Activated T-helper 1 cell treated with anti-CD3 and anti-CD28 coated beads, Interleukin-12 subunit alpha, Interleukin-12 subunit beta, Interleukin-2, Interleukin-4 antibody, amounts not matched to agents 30 ng/mL and 10 ng/mL and 1 ng/mL, durations not matched to agents 14 hours and 24 hours and 36 hours (primary cell): ENCODE results near the gene HNRNPA2B1. TPM values are rescaled to one million over a fixed set of nuclear protein-coding genes. Genes with fewer than 3 reads are reported as not detected.
"Not testable (repeated sequence)": the region's sequence is repeated elsewhere in the genome, so short reads cannot be mapped to it uniquely, and the experiment has no call there.

ENCODE experiments used
- DNase-seq: peaks from one replicate; pipeline ENCODE4 v3.0.0; 2021; ENCODE audit warnings: low spot score
- H3K27ac Mint-ChIP-seq: one replicate; pipeline ENCODE4 v1.8.0; 2021; ENCODE audit warnings: mild to moderate bottlenecking, mixed read lengths
- H3K27me3 Mint-ChIP-seq: one replicate; pipeline ENCODE4 v1.8.0; 2022; ENCODE audit warnings: mild to moderate bottlenecking, moderate library complexity, mixed read lengths; ENCODE audit not compliant: insufficient read depth
- H3K36me3 Mint-ChIP-seq: one replicate; pipeline ENCODE4 v1.8.0; 2021; ENCODE audit warnings: low read depth, mixed read lengths
- H3K4me1 Mint-ChIP-seq: one replicate; pipeline ENCODE4 v1.8.0; 2021; ENCODE audit warnings: low read depth, mixed read lengths
- H3K4me3 Mint-ChIP-seq: one replicate; pipeline ENCODE4 v1.8.0; 2021; ENCODE audit warnings: mild to moderate bottlenecking, moderate library complexity, mixed read lengths
- H3K9me3 Mint-ChIP-seq: one replicate; pipeline ENCODE4 v1.8.0; 2021; ENCODE audit warnings: mixed read lengths
- intact Hi-C: fragments of 100-400 bp; cut with micrococcal nuclease; formaldehyde crosslinking; loops from one replicate; pipeline ENCODE4 v1.15.1; 2024
- total RNA-seq: library from RNA; stranded (reverse); gene quantifications from 2 replicates; pipeline ENCODE4 v1.2.3, GENCODE V29; 2022

Gene HNRNPA2B1
- total RNA-seq, 1 donor from 2014 or later = 821 TPM

DNA sequence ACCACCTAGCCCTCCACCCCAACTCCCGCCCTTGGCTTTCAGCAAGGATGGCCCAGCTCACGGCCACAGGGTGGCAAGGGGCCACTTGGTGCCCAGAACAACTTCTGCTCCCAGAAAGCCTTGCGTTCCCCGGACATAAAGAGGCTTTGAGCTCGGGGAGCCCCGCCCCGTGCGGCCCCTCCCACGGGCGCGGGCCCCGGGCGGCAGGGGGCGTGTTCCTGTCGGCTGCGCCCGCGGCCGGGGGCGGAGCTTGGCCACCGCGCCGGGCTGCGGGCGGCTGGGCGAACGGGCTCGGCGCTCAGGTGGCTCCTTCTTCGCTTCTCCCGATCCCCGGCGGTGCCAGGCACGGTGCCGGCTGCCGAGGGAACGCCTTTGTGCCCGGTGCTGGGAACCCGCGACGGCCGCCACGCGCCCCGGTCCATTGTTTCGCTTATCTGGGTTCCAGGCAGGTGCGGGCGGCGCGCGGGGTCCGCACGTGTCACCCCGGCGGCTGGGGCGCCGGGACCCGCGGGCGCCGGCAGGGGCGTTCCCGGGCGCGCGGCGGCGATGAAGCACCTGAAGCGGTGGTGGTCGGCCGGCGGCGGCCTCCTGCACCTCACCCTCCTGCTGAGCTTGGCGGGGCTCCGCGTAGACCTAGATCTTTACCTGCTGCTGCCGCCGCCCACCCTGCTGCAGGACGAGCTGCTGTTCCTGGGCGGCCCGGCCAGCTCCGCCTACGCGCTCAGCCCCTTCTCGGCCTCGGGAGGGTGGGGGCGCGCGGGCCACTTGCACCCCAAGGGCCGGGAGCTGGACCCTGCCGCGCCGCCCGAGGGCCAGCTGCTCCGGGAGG, 48.4 kb downstream of the HNRNPA2B1 start, which contains the start of gene NFE2L3:
Gene NFE2L3, plus strand, starts transcription at position 246 of the 829 bp plus-strand sequence. Its CDS starts 301 bp downstream, at position 547.
- H3K4me1 Mint-ChIP-seq = peaks cover 60% of the 10 kb centered on the region
- H3K36me3 Mint-ChIP-seq = peaks cover 11% of the 10 kb centered on the region
- peaks cover 2% of the 10 kb centered on the region for H3K27me3 Mint-ChIP-seq

DNA sequence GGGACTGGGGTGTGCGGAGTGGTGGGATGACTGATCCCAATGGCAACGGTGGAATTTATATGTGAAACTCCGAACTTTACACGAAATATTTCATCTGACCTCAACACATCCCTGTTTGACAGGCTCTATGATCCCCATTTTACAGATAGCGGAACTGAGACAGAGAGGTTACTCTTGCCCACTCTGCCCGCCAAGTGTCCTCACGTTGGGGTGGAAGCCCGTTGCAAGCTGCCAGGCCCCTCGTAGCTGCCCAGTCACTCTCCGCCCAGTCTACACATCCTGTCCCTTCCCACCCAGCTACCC, 48.9 kb downstream of the HNRNPA2B1 start:
- DNase-seq = no peak
- intact Hi-C loops = loop anchor here (5.0 to 10.0 kb wide), 3 partner anchors 199 to 1883 kb away; partner anchors contain the start of gene SKAP2
- Mint-ChIP-seq H3K27ac (peak overlapping the region; percentile 96), H3K4me1 (peaks cover 56% of the 10 kb centered on the region), H3K4me3 (peak overlapping the region; percentile 84), H3K36me3 (peaks cover 11% of the 10 kb centered on the region), H3K9me3 (no peaks in the 10 kb centered on the region), H3K27me3 (peaks cover 2% of the 10 kb centered on the region)

More for the DNA sequence above, 48.4 kb downstream of the HNRNPA2B1 start, which contains the start of gene NFE2L3:
- peak; percentile 83 for DNase-seq
- intact Hi-C loops = loop anchor here (1.0 to 10.0 kb wide), 8 partner anchors 15 to 1883 kb away; partner anchors contain the start of gene SKAP2
- H3K9me3 Mint-ChIP-seq = no peaks in the 10 kb centered on the region
- H3K4me3 Mint-ChIP-seq = peak within 1 kb of the TSS; percentile 97
- H3K27ac Mint-ChIP-seq = peak within 1 kb of the TSS; percentile 97

DNA sequence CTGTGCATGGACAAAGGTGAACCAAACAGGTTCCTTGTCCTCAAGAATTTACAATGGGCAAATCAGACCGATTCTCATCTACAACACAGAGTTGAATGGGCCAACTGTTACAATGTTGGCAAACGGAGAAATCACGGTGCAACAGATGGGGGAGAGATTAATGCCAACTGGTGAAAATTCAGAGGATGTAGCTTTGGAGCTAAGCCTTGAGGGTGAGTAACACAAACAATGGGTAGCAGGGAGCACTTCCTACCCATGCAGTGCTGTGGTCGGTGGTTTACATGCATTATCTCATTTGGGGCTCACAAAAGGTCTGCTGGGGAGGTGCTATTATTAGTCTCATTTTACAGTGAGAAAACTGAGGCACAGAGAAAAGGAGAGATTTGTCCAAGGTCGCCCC, 49.5 kb downstream of the HNRNPA2B1 start:
- DNase-seq = no peak
- H3K9me3 Mint-ChIP-seq = no peaks in the 10 kb centered on the region
- peak overlapping the region; percentile 84 for H3K4me3 Mint-ChIP-seq
- peaks cover 9% of the 10 kb centered on the region for H3K36me3 Mint-ChIP-seq
- peaks cover 2% of the 10 kb centered on the region for H3K27me3 Mint-ChIP-seq
- peaks cover 51% of the 10 kb centered on the region for H3K4me1 Mint-ChIP-seq
- H3K27ac Mint-ChIP-seq = peak overlapping the region; percentile 96
- intact Hi-C loops = loop anchor here (5.0 to 10.0 kb wide), 3 partner anchors 199 to 1884 kb away; partner anchors contain the start of gene SKAP2

DNA sequence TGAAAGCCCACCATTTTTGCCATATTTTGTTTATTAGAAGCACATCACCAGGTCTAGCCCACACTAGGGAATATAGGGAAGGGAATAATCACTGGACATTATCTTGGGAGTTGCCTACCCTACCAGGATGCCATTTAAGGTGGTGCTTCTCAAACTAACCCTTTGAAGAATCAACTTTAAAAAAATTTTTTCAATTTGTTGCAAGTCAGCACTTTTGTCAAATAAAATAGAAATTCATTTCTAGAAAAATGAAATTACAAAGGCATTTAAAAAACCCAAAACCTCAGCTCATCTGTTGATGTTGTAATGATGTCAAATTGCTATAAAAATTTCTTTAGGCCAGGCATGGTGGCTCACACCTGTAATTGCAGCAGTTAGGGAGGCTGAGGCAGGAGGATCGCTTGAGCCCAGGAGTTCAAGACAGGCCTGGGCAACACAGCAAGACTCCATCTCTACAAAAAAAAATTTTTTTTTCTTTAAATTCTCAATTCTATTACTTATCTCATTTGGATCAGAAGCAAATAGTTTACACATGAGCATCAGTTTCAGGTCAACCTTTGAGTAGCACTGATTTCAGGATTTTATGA, 51.1 kb downstream of the HNRNPA2B1 start:
- Mint-ChIP-seq H3K36me3 (peaks cover 8% of the 10 kb centered on the region), H3K9me3 (no peaks in the 10 kb centered on the region), H3K4me1 (peaks cover 35% of the 10 kb centered on the region), H3K27me3 (peaks cover 2% of the 10 kb centered on the region), H3K27ac (no peak overlapping the region), H3K4me3 (no peak overlapping the region)
- intact Hi-C loops = no loop called here
- no peak for DNase-seq

DNA sequence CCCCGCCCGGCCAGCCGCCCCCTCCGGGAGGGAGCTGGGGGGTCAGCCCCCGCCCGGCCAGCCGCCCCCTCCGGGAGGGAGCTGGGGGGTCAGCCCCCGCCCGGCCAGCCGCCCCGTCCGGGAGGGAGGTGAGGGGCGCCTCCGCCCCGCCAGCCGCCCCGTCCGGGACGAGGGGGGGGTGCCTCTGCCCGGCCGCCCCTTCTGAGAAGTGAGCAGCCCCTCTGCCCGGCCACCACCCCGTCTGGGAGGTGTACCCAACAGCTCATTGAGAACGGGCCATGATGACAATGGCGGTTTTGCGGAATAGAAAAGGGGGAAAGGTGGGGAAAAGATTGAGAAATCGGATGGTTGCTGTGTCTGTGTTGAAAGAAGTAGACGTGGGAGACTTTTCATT, 52.2 kb downstream of the HNRNPA2B1 start:
- H3K27me3 Mint-ChIP-seq, H3K9me3 Mint-ChIP-seq, DNase-seq, intact Hi-C loops, H3K27ac Mint-ChIP-seq, H3K36me3 Mint-ChIP-seq, H3K4me3 Mint-ChIP-seq: not testable (repeated sequence)
- H3K4me1 Mint-ChIP-seq = peaks cover 23% of the 10 kb centered on the region

DNA sequence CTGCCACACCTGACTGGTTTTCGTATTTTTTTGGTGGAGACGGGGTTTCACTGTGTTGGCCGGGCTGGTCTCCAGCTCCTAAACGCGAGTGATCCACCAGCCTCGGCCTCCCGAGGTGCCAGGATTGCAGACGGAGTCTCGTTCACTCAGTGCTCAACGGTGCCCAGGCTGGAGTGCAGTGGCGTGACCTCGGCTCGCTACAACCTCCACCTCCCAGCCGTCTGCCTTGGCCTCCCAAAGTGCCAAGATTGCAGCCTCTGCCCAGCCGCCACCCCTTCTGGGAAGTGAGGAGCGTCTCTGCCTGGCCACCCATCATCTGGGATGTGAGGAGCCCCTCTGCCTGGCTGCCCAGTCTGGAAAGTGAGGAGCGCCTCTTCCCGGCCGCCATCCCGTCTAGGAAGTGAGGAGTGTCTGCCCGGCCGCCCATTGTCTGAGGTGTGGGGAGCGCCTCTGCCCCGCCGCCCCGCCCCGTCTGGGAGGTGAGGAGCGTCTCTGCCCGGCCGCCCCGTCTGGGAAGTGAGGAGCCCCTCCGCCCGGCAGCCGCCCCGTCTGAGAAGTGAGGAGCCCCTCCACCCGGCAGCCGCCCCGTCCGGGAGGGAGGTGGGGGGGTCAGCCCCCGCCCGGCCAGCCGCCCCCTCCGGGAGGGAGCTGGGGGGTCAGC, 52.8 kb downstream of the HNRNPA2B1 start:
- H3K27ac Mint-ChIP-seq, H3K4me3 Mint-ChIP-seq, H3K36me3 Mint-ChIP-seq, intact Hi-C loops, DNase-seq, H3K9me3 Mint-ChIP-seq, H3K27me3 Mint-ChIP-seq: not testable (repeated sequence)
- peaks cover 22% of the 10 kb centered on the region for H3K4me1 Mint-ChIP-seq

DNA sequence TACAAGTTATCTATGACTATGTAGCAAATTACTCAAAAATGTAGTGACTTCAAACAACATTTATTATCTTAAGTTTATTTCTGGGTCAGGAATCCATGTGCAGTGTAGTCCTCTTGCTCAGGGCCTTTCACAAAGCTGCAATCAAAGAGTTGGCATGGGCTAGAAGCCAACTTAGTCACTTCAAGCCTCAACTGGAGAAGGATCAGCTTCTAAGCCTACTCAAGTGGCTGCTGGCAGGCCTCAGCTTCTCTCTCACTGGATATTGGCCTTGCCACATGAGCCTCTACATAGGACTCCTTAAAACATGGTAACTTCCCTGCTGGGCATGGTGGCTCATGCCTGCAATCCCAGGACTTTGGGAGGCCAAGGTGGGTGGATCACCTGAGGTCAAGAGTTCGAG, 53.5 kb downstream of the HNRNPA2B1 start:
- intact Hi-C loops = no loop called here
- Mint-ChIP-seq H3K9me3 (no peaks in the 10 kb centered on the region), H3K27ac (no peak overlapping the region), H3K4me1 (peaks cover 22% of the 10 kb centered on the region), H3K36me3 (no peaks in the 10 kb centered on the region), H3K4me3 (no peak overlapping the region), H3K27me3 (peaks cover 9% of the 10 kb centered on the region)
- no peak for DNase-seq

DNA sequence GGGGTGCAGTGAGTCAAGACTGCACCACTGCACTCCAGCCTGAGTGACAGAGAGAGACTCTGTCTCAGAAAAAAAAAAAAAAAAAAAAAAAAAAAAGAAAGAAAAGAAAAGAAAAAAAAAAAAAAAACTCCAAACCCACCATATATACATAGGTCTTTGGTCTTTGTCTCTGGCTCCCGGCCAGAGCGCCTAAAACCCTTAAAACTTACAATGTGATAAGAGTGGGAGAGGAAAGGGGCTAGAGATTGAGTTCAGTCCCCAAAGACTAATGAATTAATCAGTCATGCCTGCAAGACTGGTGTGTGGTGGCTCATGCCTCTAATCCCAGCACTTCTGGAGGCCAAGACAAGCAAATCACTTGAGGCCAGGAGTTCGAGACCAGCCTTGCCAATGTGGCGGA, 55.3 kb downstream of the HNRNPA2B1 start:
- Mint-ChIP-seq H3K27ac (no peak overlapping the region), H3K9me3 (no peaks in the 10 kb centered on the region)
- intact Hi-C loops = no loop called here

DNA sequence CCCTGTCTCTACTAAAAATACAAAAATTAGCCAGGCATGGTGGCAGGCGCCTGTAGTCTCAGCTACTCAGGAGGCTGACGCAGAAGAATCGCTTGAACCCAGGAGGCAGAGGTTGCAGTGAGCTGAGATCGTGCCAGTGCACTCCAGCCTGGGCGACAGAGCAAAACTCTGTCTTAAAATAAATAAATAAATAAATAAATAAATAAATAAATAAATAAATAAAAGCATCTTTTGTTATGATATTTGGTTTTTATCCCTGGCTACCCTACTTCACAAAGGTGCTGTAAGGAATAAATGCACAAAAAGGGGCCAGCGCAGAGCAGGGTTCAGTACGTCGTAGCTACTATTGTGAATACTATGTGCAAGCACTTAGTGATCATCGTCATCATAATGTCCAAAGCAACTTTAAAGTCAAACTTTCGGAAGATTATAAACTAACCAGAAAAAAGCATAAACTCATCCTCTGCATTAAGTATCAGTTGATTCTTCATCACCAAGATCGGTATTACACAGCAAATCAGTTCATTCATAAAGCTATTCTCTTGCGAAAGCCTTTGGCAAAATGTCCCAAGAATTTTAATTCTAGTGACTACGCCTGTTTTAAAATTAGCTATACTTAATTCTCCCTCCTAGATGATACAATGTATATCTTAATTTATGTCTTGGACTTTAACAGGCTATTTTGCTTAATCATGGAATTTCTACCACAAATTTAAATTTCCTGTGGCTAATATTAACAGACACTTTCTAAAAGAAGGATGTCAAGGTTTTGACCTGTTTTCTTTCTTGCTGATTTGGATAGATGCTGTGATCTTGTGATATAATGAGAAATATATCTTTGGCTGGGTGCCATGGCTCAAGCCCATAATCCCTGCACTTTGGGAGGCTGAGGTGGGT, 56.1 kb downstream of the HNRNPA2B1 start:
- no peak overlapping the region for H3K4me3 Mint-ChIP-seq
- peaks cover 10% of the 10 kb centered on the region for H3K27me3 Mint-ChIP-seq
- intact Hi-C loops = no loop called here
- no peak for DNase-seq
- H3K27ac Mint-ChIP-seq = no peak overlapping the region
- no peaks in the 10 kb centered on the region for H3K4me1 Mint-ChIP-seq
- no peaks in the 10 kb centered on the region for H3K9me3 Mint-ChIP-seq
- no peaks in the 10 kb centered on the region for H3K36me3 Mint-ChIP-seq

More for the DNA sequence above, 55.3 kb downstream of the HNRNPA2B1 start:
- no peak for DNase-seq
- H3K27me3 Mint-ChIP-seq = peaks cover 10% of the 10 kb centered on the region
- peaks cover 4% of the 10 kb centered on the region for H3K4me1 Mint-ChIP-seq
- no peak overlapping the region for H3K4me3 Mint-ChIP-seq
- H3K36me3 Mint-ChIP-seq = no peaks in the 10 kb centered on the region

DNA sequence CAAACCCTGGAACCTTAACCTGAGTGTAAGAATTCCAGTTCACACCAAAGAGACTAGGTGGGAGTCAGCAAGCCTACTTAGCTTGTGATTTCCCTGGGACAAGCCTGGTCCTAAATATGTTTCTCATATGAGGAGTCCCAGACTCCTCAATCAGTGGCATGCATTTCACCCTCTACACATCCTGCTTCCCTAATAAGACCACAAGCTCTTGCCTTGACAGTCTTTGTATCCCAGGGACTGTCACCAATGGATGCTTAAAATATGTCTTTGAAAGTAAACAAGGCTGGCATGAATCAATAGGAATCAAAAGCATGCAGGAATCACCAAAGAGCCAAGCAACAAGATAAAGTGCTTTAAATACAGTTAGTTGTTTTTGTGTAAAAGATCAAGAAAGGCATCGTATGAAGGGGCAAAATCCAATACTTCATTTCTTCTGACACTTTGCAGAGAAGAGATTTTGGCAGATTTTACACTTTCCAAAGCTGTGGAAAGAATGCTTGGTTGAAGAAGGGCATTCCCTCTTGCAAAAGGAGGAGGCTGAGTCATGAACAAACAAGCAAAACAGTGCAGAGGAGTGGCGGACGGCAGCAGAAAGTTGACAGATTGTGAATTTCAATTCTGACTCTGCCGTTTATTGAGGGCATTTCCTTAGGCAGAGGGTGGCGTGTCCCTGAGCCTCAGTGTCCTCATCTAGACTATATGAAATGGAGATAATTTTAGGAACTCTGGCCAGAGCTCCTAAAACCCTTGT, 57.1 kb downstream of the HNRNPA2B1 start:
- no peaks in the 10 kb centered on the region for H3K4me1 Mint-ChIP-seq
- H3K36me3 Mint-ChIP-seq = no peaks in the 10 kb centered on the region
- intact Hi-C loops = no loop called here
- H3K27ac Mint-ChIP-seq = no peak overlapping the region
- no peak for DNase-seq
- peaks cover 10% of the 10 kb centered on the region for H3K27me3 Mint-ChIP-seq
- H3K9me3 Mint-ChIP-seq = no peaks in the 10 kb centered on the region
- H3K4me3 Mint-ChIP-seq = no peak overlapping the region

DNA sequence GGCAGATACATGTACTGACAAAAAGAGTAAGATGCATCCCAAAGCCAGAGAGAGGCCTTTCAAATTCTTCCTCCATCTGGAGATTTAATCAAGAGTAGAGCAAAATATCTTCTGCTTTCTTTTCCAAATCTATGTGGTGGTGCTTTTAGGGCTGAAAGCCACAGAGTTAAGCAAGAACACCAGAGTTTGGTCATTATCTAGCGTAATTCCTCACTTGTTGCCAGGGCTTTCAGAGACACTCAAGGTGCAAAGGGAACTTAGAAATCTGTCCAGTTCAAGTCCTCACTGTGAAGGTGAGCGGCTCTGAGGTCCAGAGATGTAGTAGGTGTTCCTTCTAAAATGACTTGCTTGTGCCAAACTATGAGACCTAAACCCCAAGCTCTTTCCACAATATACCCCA, 59.5 kb downstream of the HNRNPA2B1 start:
- Mint-ChIP-seq H3K27me3 (peaks cover 10% of the 10 kb centered on the region), H3K4me3 (no peak overlapping the region), H3K4me1 (no peaks in the 10 kb centered on the region), H3K36me3 (no peaks in the 10 kb centered on the region), H3K9me3 (no peaks in the 10 kb centered on the region), H3K27ac (no peak overlapping the region)
- no peak for DNase-seq
- intact Hi-C loops = no loop called here

DNA sequence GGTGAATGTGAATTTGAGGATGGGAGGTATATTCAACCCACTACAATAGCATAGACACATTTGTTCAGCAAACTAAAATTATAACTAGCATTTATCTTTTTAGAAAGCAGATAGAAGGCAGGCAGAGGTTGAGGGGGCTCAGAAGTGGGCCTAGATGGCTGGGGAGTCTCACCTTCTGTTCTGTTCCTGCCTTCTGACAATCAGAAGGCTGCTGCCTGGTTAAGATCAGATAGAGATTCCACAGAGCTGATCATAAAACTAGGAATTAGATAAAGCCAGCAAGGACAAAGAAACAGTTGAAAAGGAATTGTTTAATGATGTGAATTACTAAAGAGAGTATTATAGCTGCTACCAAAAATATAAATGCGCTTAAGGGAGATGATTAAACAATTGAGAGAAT, 60.2 kb downstream of the HNRNPA2B1 start:
- DNase-seq = no peak
- Mint-ChIP-seq H3K27ac (no peak overlapping the region), H3K27me3 (peaks cover 10% of the 10 kb centered on the region), H3K4me1 (no peaks in the 10 kb centered on the region), H3K36me3 (no peaks in the 10 kb centered on the region), H3K4me3 (no peak overlapping the region), H3K9me3 (no peaks in the 10 kb centered on the region)
- intact Hi-C loops = no loop called here
